ENCODE measurements around the gene AGRP.
A peak's percentile ranks its signal among the peaks of the same experiment; 100 is the strongest.
"Not testable (repeated sequence)": the region's sequence is repeated elsewhere in the genome, so short reads cannot be mapped to it uniquely, and the experiment has no call there.

Gene AGRP

DNA sequence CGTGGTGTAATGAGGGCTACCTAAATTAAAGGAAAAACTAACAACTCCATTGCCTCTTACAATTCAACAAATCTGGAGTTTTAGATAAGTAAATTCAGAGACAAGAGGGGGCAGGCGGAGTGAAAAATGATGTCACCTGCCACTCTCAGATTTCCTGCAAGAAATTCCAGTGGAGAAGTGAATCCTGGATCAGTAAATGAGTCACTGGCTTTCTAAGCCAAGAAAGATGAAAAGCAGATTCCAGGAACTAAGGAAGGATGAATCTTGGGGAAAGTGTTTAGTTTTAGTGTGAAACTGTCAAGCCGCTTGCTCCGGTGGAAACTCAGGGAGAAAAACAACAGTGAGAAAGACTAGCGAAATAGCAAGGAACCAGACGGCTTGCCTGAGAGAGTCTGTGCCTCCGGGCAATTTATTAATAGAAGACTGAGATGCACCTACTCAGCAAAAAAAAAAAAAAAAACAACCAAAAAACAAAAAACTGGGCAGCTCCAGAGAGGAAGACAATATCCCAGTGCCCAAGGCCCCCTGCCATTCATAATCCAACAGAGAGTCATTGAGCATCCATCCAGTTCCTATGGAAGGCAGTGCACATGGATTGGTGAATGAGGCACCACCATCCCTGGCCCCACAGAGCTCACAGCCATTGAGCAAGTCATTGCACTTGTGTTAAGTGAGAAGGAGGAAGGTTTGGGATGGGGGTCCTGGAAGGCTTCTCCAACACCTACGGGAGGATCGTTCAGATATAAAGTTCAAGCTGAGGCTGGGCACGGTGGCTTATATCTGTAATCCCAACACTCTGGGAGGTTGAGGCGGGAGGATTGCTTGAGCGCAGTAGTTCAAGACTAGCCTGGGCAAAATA, 33.2 kb upstream of the AGRP start:
- no peaks in the 10 kb centered on the region for H3K36me3 ChIP-seq (ENCODE audit: insufficient read depth, low read length)
- DNase-seq = no peak
- H3K27me3 ChIP-seq (ENCODE audit: insufficient read depth, low read length, poor library complexity) = no peaks in the 10 kb centered on the region
- H3K9ac ChIP-seq (ENCODE audit: low read depth, low read length) = no peak overlapping the region
- H3K4me3 ChIP-seq (ENCODE audit: low read depth in 1 of 2, low read length in 2 of 2) = no peak overlapping the region
- no peaks in the 10 kb centered on the region for H4K20me1 ChIP-seq (ENCODE audit: insufficient read depth, low read length)
- no peak overlapping the region for H2AFZ ChIP-seq (ENCODE audit: low read depth, low read length)
- H3K79me2 ChIP-seq (ENCODE audit: insufficient read depth, low read length) = no peaks in the 10 kb centered on the region
- H3K4me1 ChIP-seq (ENCODE audit: insufficient read depth, low read length) = peaks cover 18% of the 10 kb centered on the region
- TF ChIP-seq EZH2 (IDR thresholded peaks at IDR 0.05; ENCODE audit: borderline replicate concordance, low read depth, low read length, severe bottlenecking) = no peak
- TF ChIP-seq, protein P1, sequence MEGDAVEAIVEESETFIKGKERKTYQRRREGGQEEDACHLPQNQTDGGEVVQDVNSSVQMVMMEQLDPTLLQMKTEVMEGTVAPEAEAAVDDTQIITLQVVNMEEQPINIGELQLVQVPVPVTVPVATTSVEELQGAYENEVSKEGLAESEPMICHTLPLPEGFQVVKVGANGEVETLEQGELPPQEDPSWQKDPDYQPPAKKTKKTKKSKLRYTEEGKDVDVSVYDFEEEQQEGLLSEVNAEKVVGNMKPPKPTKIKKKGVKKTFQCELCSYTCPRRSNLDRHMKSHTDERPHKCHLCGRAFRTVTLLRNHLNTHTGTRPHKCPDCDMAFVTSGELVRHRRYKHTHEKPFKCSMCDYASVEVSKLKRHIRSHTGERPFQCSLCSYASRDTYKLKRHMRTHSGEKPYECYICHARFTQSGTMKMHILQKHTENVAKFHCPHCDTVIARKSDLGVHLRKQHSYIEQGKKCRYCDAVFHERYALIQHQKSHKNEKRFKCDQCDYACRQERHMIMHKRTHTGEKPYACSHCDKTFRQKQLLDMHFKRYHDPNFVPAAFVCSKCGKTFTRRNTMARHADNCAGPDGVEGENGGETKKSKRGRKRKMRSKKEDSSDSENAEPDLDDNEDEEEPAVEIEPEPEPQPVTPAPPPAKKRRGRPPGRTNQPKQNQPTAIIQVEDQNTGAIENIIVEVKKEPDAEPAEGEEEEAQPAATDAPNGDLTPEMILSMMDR (IDR thresholded peaks at IDR 0.05; ENCODE audit: borderline replicate concordance, extremely low read depth, low read length, poor library complexity, severe bottlenecking) = no peak
- H3K27ac ChIP-seq (ENCODE audit: low read length) = no peak overlapping the region
- H3K4me2 ChIP-seq (ENCODE audit: insufficient read depth, low read length) = no peak overlapping the region
- no peak for ATAC-seq (ENCODE audit: insufficient read depth, low read depth)
- no peaks in the 10 kb centered on the region for H3K9me3 ChIP-seq (ENCODE audit: insufficient read depth, low read length, severe bottlenecking)

GRCh38 chr16:67514382-67514828, 31.1 kb upstream of the AGRP start:
- H3K27ac ChIP-seq (ENCODE audit: low read length) = peak overlapping the region; percentile 59
- ATAC-seq (ENCODE audit: insufficient read depth, low read depth) = peak; percentile 89
- no peaks in the 10 kb centered on the region for H3K9me3 ChIP-seq (ENCODE audit: insufficient read depth, low read length, severe bottlenecking)
- H3K9ac ChIP-seq (ENCODE audit: low read depth, low read length) = peak overlapping the region; percentile 36; the same call in 1 of the 2 replicates
- no peak for TF ChIP-seq EZH2 (IDR thresholded peaks at IDR 0.05; ENCODE audit: borderline replicate concordance, low read depth, low read length, severe bottlenecking)
- TF ChIP-seq, protein P1 (IDR thresholded peaks at IDR 0.05; ENCODE audit: borderline replicate concordance, extremely low read depth, low read length, poor library complexity, severe bottlenecking) = peak; percentile 87
- no peaks in the 10 kb centered on the region for H3K79me2 ChIP-seq (ENCODE audit: insufficient read depth, low read length)
- H3K4me2 ChIP-seq (ENCODE audit: insufficient read depth, low read length) = peak overlapping the region; percentile 46; the same call in 1 of the 2 replicates
- DNase-seq = peak; percentile 84
- no peaks in the 10 kb centered on the region for H3K36me3 ChIP-seq (ENCODE audit: insufficient read depth, low read length)
- H3K4me3 ChIP-seq (ENCODE audit: low read depth in 1 of 2, low read length in 2 of 2) = no peak overlapping the region
- no peaks in the 10 kb centered on the region for H4K20me1 ChIP-seq (ENCODE audit: insufficient read depth, low read length)
- peak overlapping the region; percentile 87 for H2AFZ ChIP-seq (ENCODE audit: low read depth, low read length)
- H3K27me3 ChIP-seq (ENCODE audit: insufficient read depth, low read length, poor library complexity) = no peaks in the 10 kb centered on the region
- H3K4me1 ChIP-seq (ENCODE audit: insufficient read depth, low read length) = peaks cover 9% of the 10 kb centered on the region

- H3K4me3 ChIP-seq (ENCODE audit: low read depth in 1 of 2, low read length in 2 of 2); H4K20me1 ChIP-seq (ENCODE audit: insufficient read depth, low read length); H3K9me3 ChIP-seq (ENCODE audit: insufficient read depth, low read length, severe bottlenecking); H3K79me2 ChIP-seq (ENCODE audit: insufficient read depth, low read length); H3K27me3 ChIP-seq (ENCODE audit: insufficient read depth, low read length, poor library complexity); H3K9ac ChIP-seq (ENCODE audit: low read depth, low read length); H3K36me3 ChIP-seq (ENCODE audit: insufficient read depth, low read length); DNase-seq; H3K27ac ChIP-seq (ENCODE audit: low read length): not testable (repeated sequence)
- Histone ChIP-seq H2AFZ (ENCODE audit: low read depth, low read length) (0 out of 2 replicates have a peak overlapping the region, but pooled peaks have one; percentile 87), H3K4me2 (ENCODE audit: insufficient read depth, low read length) (peak overlapping the region; percentile 46; the same call in 1 of the 2 replicates), H3K4me1 (ENCODE audit: insufficient read depth, low read length) (peaks cover 11% of the 10 kb centered on the region)
- peak; percentile 7; the same call in 1 of the 3 replicates for ATAC-seq (ENCODE audit: insufficient read depth, low read depth)
These were observed 30.5 kb upstream of the AGRP start for GRCh38 chr16:67513892-67514291.

DNA sequence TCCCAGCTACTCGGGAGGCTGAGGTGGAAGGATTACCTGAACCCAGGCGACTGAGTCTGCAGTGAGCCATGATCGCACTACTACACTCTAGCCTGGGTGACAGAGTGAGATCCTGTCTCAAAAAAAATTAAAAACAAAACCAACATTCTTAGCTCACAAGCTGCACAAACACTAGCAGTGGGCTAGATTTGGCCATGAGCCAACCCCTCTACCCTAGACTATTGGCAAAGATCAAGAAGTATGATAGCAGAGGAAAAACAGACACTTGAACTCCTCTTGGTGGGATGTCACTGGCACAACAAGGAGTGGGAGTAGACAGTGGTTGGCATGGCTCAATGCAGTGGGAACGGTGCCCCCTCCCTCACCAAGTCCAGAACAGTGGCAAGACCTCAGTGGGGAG, 25.7 kb upstream of the AGRP start:
- Histone ChIP-seq H3K4me1 (ENCODE audit: insufficient read depth, low read length) (peaks cover 4% of the 10 kb centered on the region), H3K79me2 (ENCODE audit: insufficient read depth, low read length) (no peaks in the 10 kb centered on the region), H3K27ac (ENCODE audit: low read length) (no peak overlapping the region), H3K4me2 (ENCODE audit: insufficient read depth, low read length) (no peak overlapping the region), H3K27me3 (ENCODE audit: insufficient read depth, low read length, poor library complexity) (no peaks in the 10 kb centered on the region), H3K36me3 (ENCODE audit: insufficient read depth, low read length) (no peaks in the 10 kb centered on the region), H2AFZ (ENCODE audit: low read depth, low read length) (no peak overlapping the region), H3K9me3 (ENCODE audit: insufficient read depth, low read length, severe bottlenecking) (no peaks in the 10 kb centered on the region), H4K20me1 (ENCODE audit: insufficient read depth, low read length) (no peaks in the 10 kb centered on the region), H3K9ac (ENCODE audit: low read depth, low read length) (no peak overlapping the region), H3K4me3 (ENCODE audit: low read depth in 1 of 2, low read length in 2 of 2) (no peak overlapping the region)
- DNase-seq (peak; percentile 43), ATAC-seq (ENCODE audit: insufficient read depth, low read depth) (peak; percentile 55; the same call in 2 of the 3 replicates)
- no peak for TF ChIP-seq EZH2 (IDR thresholded peaks at IDR 0.05; ENCODE audit: borderline replicate concordance, low read depth, low read length, severe bottlenecking)
- TF ChIP-seq, protein P1 (IDR thresholded peaks at IDR 0.05; ENCODE audit: borderline replicate concordance, extremely low read depth, low read length, poor library complexity, severe bottlenecking) = no peak
